Measurements from ENCODE around the gene RNF213. TPM values are rescaled to one million over a fixed set of nuclear protein-coding genes. Genes with fewer than 3 reads are reported as not detected.

The RNF213 gene
- total and polyA plus RNA-seq, 2 of the 8 experiments (the other 6 are each of a cell fraction or from before 2014, with no cell fraction given): 33.8 to 62.8 TPM

DNA sequence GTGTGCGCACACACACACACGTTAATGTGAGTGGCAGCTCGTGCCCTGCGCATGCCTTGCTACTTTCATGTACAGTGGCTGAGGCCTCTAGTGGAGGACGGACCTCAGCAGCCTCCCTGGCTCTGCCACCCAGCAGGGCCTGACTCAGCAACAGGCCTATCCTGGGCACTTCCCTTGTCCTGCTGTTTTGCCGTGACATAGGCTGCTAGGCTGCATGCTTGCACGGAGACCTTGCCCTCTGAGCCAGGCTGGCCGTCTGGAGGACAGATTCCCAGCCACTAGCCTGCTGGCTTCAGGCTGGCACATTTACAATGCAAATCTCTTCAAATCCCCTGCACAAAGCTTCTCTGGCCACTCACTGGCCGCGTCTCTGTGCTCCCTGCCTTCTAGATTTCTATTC is 9.5 kb downstream of the RNF213 start (continued):
- TF ChIP-seq EZH2 (IDR thresholded peaks at IDR 0.05; ENCODE audit: low read depth, low read length, severe bottlenecking) (no peak), HDAC2 (IDR thresholded peaks at IDR 0.05; ENCODE audit: borderline replicate concordance in 1 of 2, low read depth in 2 of 2, low read length in 2 of 2) (no peak), CBX5 (IDR thresholded peaks at IDR 0.05; ENCODE audit: low read depth, low read length) (no peak), CHD2 (IDR thresholded peaks at IDR 0.05; ENCODE audit: low read length) (no peak), CHD1 (IDR thresholded peaks at IDR 0.05; ENCODE audit: low read depth, low read length) (no peak), SUZ12 (IDR thresholded peaks at IDR 0.05; ENCODE audit: low read length) (no peak), CEBPB (IDR thresholded peaks at IDR 0.05; ENCODE audit: low read depth, low read length) (no peak), TEAD4 (IDR thresholded peaks at IDR 0.05; ENCODE audit: low read depth, low read length) (peak; percentile 65), TBP (IDR thresholded peaks at IDR 0.05; ENCODE audit: low read depth, low read length) (peak; percentile 27; the same call in 1 of the 2 replicates), TAF1 (IDR thresholded peaks at IDR 0.05; ENCODE audit: low read depth, low read length) (no peak; the same call in 1 of the 2 replicates)
- TF ChIP-seq, protein P1, sequence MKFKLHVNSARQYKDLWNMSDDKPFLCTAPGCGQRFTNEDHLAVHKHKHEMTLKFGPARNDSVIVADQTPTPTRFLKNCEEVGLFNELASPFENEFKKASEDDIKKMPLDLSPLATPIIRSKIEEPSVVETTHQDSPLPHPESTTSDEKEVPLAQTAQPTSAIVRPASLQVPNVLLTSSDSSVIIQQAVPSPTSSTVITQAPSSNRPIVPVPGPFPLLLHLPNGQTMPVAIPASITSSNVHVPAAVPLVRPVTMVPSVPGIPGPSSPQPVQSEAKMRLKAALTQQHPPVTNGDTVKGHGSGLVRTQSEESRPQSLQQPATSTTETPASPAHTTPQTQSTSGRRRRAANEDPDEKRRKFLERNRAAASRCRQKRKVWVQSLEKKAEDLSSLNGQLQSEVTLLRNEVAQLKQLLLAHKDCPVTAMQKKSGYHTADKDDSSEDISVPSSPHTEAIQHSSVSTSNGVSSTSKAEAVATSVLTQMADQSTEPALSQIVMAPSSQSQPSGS (IDR thresholded peaks at IDR 0.05; ENCODE audit: low read length): no peak

Measured in H1 (cell line).